Keratinocyte (primary cell): Measurements from ENCODE around the gene SAMD15. TPM values are rescaled to one million over a fixed set of nuclear protein-coding genes. Genes with fewer than 3 reads are reported as not detected.

Experiments used
- DNase-seq: peaks from one replicate; pipeline ENCODE4 v3.0.0-alpha.2; 2011; ENCODE audit warnings: low read depth, missing footprints, low spot score
- FAIRE-seq: peaks from 2 replicates; lab custom pipeline; 2011; peaks lifted over from hg19 to GRCh38; lab: Jason Lieb, UNC
- H2AFZ ChIP-seq: 2 replicates; pipeline ENCODE4 v1.6.0; 2012; ENCODE audit warnings: low read length, control low read depth, inconsistent platforms; ENCODE audit not compliant: control insufficient read depth
- H3K27ac ChIP-seq: 2 replicates; pipeline ENCODE4 v1.5.1; 2011; ENCODE audit warnings: low read length; ENCODE audit not compliant: control insufficient read depth, insufficient read depth
- H3K27me3 ChIP-seq: 3 replicates; pipeline ENCODE4 v1.6.0; 2011; ENCODE audit warnings: low read length; ENCODE audit not compliant: control insufficient read depth, insufficient read depth; ENCODE audit errors: extremely low read depth
- H3K36me3 ChIP-seq, 2 experiments: 2 replicates in 1 of 2; 3 replicates in 1 of 2; pipeline ENCODE4 v1.5.1; 2011; ENCODE audit warnings: low read length in 2 of 2, mild to moderate bottlenecking in 1 of 2; ENCODE audit not compliant: control insufficient read depth in 2 of 2, insufficient read depth in 2 of 2; ENCODE audit errors: extremely low read depth in 1 of 2
- H3K4me1 ChIP-seq: 3 replicates; pipeline ENCODE4 v1.5.1; 2011; ENCODE audit warnings: low read length; ENCODE audit not compliant: control insufficient read depth, insufficient read depth; ENCODE audit errors: extremely low read depth
- H3K4me2 ChIP-seq: 3 replicates; pipeline ENCODE4 v1.6.0; 2011; ENCODE audit warnings: low read depth, low read length; ENCODE audit not compliant: control insufficient read depth, insufficient read depth; ENCODE audit errors: extremely low read depth
- H3K4me3 ChIP-seq, 3 experiments: fragments of 200-600 bp in 1 of 3; sonication (generic) in 1 of 3; 2 replicates in 2 of 3; 3 replicates in 1 of 3; pipeline ENCODE4 v1.5.1; 2011 to 2016; ENCODE audit warnings: low read length in 3 of 3, mild to moderate bottlenecking in 3 of 3, control low read depth in 2 of 3, inconsistent platforms in 1 of 3, low read depth in 1 of 3, mixed read lengths in 1 of 3, mixed run types in 1 of 3, moderate library complexity in 1 of 3; ENCODE audit not compliant: control insufficient read depth in 2 of 3, insufficient read depth in 2 of 3; ENCODE audit errors: extremely low read depth in 1 of 3
- H3K79me2 ChIP-seq: 2 replicates; pipeline ENCODE4 v1.6.0; 2012; ENCODE audit warnings: low read length; ENCODE audit not compliant: control insufficient read depth, insufficient read depth
- H3K9ac ChIP-seq: 3 replicates; pipeline ENCODE4 v1.6.0; 2011; ENCODE audit warnings: low read length; ENCODE audit not compliant: control insufficient read depth, insufficient read depth; ENCODE audit errors: extremely low read depth
- H3K9me1 ChIP-seq: 3 replicates; pipeline ENCODE4 v1.6.0; 2011; ENCODE audit warnings: low read length; ENCODE audit not compliant: control insufficient read depth, insufficient read depth; ENCODE audit errors: extremely low read depth
- H3K9me3 ChIP-seq: 2 replicates; pipeline ENCODE4 v1.5.1; 2012; ENCODE audit warnings: low read depth, low read length; ENCODE audit not compliant: control insufficient read depth
- H4K20me1 ChIP-seq: 3 replicates; pipeline ENCODE4 v1.6.0; 2011; ENCODE audit warnings: low read length; ENCODE audit not compliant: control insufficient read depth, insufficient read depth; ENCODE audit errors: extremely low read depth
- EZH2 ChIP-seq: IDR thresholded peaks from one replicate; pipeline ENCODE4 v1.6.1; 2012; ENCODE audit warnings: inconsistent platforms, mild to moderate bottlenecking, low read length, moderate library complexity
- dilution Hi-C: fragments of 300-500 bp; cut with MboI; formaldehyde crosslinking; loops from one replicate; pipeline ENCODE4 v1.7.0; 2020; ENCODE audit warnings: low sequenced_read_pairs; ENCODE audit not compliant: extremely low pct_ligation_motif_present
- polyA plus RNA-seq, 5 experiments: library from polyadenylated mRNA; depleted of rRNA in 3 of 5; stranded (reverse) in 3 of 5; stranded (forward) in 1 of 5; unstranded in 1 of 5; fragments of >200 nt; gene quantifications; 1 replicate in 1 of 5; 2 replicates in 3 of 5; 3 replicates in 1 of 5; pipeline versions ENCODE4 v1.2.1 to v1.2.3, GENCODE V29; 2011 to 2012; ENCODE audit warnings: missing spikeins in 2 of 5, low read depth in 1 of 5, low replicate concordance in 1 of 5
- TF ChIP-seq, protein P1 (sequence below), 3 experiments: IDR thresholded peaks in 1 of 3; conservative IDR thresholded peaks in 1 of 3; optimal IDR thresholded peaks in 1 of 3; 2 replicates in 2 of 3; 3 replicates in 1 of 3; pipeline versions ENCODE3 to v1.5.1; 2011; ENCODE audit warnings: low read length in 3 of 3, mild to moderate bottlenecking in 3 of 3, moderate library complexity in 2 of 3, control low read depth in 1 of 3, inconsistent platforms in 1 of 3; ENCODE audit not compliant: insufficient read depth in 2 of 3; ENCODE audit errors: extremely low read depth in 1 of 3

SAMD15 gene
- polyA plus RNA-seq, 1 donor (not counting 4 experiments of a cell fraction or from before 2014, with no cell fraction given), result 0.77 TPM

DNA sequence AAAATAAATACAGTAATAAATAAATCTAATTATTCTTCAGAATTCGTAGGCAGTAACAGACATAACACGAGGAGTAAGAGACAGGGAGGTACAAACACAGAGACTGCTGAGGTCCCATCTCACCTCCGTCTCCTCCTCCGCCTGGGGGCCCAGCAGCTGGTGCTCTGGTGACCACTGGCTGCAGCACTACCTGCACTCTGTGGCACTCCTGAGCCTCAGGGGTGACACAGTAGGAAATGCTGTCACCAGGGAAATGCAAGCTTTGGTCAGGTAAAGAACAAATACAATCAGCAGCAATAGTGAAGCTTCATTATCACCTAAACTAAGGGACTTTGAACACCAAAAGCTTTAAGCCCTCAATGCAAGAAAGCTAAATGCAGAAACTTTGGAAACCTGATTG, 36.8 kb upstream of the SAMD15 start:
- no peaks in the 10 kb centered on the region for H3K9me1 ChIP-seq
- TF ChIP-seq EZH2, result no peak
- TF ChIP-seq, protein P1, sequence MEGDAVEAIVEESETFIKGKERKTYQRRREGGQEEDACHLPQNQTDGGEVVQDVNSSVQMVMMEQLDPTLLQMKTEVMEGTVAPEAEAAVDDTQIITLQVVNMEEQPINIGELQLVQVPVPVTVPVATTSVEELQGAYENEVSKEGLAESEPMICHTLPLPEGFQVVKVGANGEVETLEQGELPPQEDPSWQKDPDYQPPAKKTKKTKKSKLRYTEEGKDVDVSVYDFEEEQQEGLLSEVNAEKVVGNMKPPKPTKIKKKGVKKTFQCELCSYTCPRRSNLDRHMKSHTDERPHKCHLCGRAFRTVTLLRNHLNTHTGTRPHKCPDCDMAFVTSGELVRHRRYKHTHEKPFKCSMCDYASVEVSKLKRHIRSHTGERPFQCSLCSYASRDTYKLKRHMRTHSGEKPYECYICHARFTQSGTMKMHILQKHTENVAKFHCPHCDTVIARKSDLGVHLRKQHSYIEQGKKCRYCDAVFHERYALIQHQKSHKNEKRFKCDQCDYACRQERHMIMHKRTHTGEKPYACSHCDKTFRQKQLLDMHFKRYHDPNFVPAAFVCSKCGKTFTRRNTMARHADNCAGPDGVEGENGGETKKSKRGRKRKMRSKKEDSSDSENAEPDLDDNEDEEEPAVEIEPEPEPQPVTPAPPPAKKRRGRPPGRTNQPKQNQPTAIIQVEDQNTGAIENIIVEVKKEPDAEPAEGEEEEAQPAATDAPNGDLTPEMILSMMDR (optimal IDR thresholded peaks at IDR 0.05 in 1 of 3, IDR thresholded peaks at IDR 0.05 in 1 of 3, conservative IDR thresholded peaks at IDR 0.05 in 1 of 3; ENCODE audit: extremely low read depth in 1 of 3, insufficient read depth in 2 of 3, low read length in 3 of 3), result no peak
- H3K27me3 ChIP-seq, result no peaks in the 10 kb centered on the region
- H3K79me2 ChIP-seq, result no peaks in the 10 kb centered on the region
- H2AFZ ChIP-seq, result no peak overlapping the region
- FAIRE-seq (no peak), DNase-seq (no peak)
- H4K20me1 ChIP-seq, result no peaks in the 10 kb centered on the region
- no peak overlapping the region for H3K4me2 ChIP-seq
- H3K36me3 ChIP-seq, result peaks cover 2 to 18% of the 10 kb centered on the region in 2 experiments
- no peak overlapping the region for H3K9ac ChIP-seq
- no peaks in the 10 kb centered on the region for H3K9me3 ChIP-seq
- no peaks in the 10 kb centered on the region for H3K4me1 ChIP-seq
- no peak overlapping the region for H3K4me3 ChIP-seq
- no peak overlapping the region for H3K27ac ChIP-seq
- dilution Hi-C loops, result no loop called here

DNA sequence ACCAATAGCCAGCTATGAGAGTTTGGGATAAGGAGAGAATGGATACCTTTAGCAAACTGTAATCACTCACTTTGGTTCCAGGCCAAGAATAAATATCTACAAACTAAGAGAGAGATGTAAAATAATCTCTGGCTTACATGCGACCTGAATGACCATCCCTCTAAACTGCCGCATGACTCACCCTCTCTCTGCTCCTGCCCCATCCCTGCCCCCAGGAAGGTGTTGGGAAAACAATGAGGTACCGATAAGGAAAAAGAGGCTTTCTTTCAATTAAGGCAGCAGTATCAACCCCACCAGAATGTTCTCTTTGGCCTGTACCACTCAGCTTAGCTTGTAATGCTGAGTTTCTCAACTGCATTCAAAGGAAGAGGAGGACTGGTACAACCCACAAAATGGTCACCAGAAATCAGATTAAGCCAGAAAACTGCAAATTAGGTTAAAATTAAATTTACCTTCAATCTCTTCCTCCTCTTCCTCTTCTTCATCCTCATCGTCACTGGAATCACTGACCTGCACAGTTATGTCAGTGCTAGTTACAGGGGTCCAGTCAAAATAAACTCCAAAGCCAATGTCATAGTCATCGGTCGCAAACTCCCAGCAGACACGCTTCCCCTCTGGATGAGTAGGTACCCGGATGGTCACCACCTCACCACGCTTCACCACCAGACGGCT, 34.3 kb upstream of the SAMD15 start:
- dilution Hi-C loops, result no loop called here

More for the DNA sequence above, 34.3 kb upstream of the SAMD15 start:
- Histone ChIP-seq H3K79me2 (no peaks in the 10 kb centered on the region), H4K20me1 (no peaks in the 10 kb centered on the region), H3K9me1 (no peaks in the 10 kb centered on the region), H3K27me3 (no peaks in the 10 kb centered on the region), H3K4me2 (no peak overlapping the region), H3K27ac (no peak overlapping the region), H3K4me3 (no peak overlapping the region), H3K9me3 (no peaks in the 10 kb centered on the region), H3K4me1 (no peaks in the 10 kb centered on the region), H3K9ac (no peak overlapping the region), H3K36me3 (peaks cover 2 to 18% of the 10 kb centered on the region in 2 experiments), H2AFZ (no peak overlapping the region)
- FAIRE-seq (no peak), DNase-seq (no peak)
- TF ChIP-seq, protein P1 (optimal IDR thresholded peaks at IDR 0.05 in 1 of 3, IDR thresholded peaks at IDR 0.05 in 1 of 3, conservative IDR thresholded peaks at IDR 0.05 in 1 of 3; ENCODE audit: extremely low read depth in 1 of 3, insufficient read depth in 2 of 3, low read length in 3 of 3), result no peak
- TF ChIP-seq EZH2, result no peak
